Hematopoietic multipotent progenitor cell treated with erythropoietin and hydrocortisone succinate and interleukin-3 and kit ligand, for 15 days (in vitro differentiated cells): ENCODE data around the gene IGF2R.

Experiments
- DNase-seq: peaks from one replicate; pipeline ENCODE4 v3.0.0-alpha.2; 2015; ENCODE audit warnings: low spot score

The IGF2R gene

GRCh38 chr6:160027076-160027475, 58.2 kb downstream of the IGF2R start:
- no peak for DNase-seq

- DNase-seq = no peak
These were observed 59.0 kb downstream of the IGF2R start for GRCh38 chr6:160027931-160028330.

DNA sequence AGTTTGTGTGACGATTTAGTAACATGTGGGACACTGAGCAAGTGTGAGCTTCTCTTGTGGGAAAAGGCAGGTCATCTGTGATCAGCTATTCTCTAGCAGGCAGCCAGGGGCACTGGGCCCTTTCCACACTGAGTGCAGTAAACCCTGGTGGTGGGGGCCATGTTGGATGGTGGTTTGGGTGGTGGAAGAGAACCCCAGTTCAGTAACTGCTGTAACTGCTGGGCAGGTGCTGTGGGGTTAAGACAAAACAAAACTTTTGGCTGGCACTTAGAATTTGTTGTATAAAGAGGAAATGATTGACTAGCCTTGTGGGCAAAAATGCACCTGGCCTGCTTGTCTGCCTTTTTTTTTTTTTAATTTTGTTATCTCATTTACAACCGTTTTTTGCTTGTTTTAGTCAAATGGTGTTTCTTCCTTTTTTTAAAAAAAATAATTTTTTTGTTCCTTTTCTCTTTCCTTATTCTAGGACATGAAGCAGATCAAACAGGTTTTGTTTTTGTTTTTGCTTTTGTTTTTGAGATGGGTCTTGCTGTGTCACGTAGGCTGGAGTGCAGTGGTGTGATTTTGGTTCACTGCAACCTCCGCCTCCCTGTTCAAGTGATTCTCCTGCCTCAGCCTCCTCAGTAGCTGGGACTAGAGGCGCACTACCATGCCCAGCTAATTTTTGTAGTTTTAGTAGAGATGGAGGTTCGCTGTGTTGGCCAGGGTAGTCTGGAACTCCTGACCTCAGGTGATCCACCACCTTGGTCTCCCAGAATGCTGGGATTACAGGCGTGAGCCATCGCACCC, 59.8 kb downstream of the IGF2R start:
- DNase-seq = no peak

DNA sequence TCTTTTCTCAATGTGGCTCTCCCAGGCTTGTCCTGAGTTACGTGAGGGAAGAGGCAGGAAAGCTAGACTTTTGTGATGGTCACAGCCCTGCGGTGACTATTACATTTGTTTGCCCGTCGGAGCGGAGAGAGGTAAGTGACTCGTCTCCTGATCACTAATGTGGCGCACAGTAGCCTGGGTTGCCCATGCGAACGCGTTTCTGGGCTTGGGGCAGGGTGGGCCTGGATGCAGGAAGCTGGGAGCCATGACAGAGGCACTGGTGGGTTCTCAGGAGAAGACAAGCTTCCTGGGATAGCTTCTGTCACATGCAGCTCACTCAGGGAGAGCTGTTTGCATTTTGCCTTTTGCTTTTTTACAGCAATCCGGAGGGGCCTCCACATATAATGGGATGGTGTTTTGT, 60.6 kb downstream of the IGF2R start:
- no peak for DNase-seq

GRCh38 chr6:160030103-160030502, 61.2 kb downstream of the IGF2R start:
- DNase-seq = no peak

- no peak for DNase-seq
These were observed 62.6 kb downstream of the IGF2R start for GRCh38 chr6:160031442-160031841.

DNA sequence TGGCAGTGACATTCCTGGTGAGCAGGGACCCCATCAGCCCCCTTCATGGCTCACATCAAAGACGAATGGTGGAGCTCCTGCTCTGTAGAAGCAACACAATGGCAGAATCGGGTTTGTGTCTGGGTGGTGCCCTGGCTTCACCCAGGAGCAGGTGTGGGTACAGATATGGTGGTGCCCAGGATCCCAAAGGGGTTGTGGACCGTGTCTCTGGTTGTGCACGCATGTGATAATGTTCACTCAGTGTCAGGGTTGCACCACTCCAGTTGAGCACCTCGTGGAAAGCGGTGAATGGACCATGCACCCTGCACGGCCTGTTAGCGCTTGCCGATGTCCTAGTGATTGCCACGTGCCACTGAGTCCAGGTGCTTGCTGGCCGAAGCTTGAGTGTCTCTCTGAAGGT, 63.0 kb downstream of the IGF2R start:
- peak; percentile 71 for DNase-seq

DNA sequence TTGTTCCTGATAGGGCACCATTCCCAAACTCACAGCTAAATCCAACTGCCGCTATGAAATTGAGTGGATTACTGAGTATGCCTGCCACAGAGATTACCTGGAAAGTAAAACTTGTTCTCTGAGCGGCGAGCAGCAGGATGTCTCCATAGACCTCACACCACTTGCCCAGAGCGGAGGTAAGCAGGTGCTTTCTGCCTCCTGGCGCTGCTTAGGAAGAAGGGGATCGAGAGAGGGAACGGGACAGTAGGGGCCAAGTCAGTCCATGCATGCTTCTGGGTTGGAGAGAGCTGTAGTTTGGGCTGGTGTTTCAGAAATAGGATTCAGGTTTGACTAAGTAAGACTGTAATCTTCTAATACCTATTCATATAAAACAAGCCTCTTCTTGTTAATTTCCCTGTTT, 63.7 kb downstream of the IGF2R start:
- DNase-seq = no peak

DNA sequence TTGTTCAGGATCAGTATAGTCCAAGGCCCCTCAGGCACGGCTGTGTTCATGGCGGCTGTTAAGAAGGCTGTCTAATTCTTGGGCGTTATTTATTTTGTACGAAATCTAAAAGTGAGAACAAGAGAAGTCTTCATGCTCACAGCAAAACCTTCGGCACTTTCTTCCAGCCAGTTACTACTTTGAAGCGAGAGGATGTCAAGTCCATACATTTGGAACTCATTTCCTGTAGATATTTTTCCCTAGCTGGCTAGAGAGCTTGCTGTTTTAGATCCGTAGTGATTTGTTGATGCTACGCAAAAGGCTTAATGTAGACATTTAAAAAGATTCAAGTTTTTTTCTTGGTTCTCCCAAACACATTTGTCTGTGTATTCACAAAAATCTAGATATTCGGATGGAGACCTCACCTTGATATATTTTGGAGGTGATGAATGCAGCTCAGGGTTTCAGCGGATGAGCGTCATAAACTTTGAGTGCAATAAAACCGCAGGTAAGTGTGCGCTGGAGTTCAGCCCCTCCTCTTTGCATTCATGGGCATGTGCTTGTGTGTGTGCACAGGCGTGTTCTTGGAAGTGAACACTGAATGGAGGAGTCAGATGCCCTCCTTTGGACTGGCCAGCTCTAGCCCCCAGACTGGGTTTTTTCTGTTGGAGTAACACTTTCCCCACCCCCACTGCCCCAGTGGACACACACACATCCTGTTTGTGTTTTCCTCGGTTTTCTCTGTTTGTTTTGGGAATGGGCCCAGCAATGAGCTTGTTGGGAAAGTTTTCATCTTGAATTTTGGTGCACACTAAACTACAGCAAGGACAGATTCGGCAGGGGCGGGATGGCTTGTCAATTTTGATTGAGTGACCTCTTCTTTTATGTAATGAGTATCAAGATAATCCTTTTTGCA, 65.4 kb downstream of the IGF2R start:
- no peak for DNase-seq

GRCh38 chr6:160035241-160035640, 66.4 kb downstream of the IGF2R start:
- DNase-seq = no peak

- DNase-seq = no peak
These were observed 66.9 kb downstream of the IGF2R start for GRCh38 chr6:160035693-160036330.

GRCh38 chr6:160036331-160036695, 67.4 kb downstream of the IGF2R start:
- DNase-seq = no peak

DNA sequence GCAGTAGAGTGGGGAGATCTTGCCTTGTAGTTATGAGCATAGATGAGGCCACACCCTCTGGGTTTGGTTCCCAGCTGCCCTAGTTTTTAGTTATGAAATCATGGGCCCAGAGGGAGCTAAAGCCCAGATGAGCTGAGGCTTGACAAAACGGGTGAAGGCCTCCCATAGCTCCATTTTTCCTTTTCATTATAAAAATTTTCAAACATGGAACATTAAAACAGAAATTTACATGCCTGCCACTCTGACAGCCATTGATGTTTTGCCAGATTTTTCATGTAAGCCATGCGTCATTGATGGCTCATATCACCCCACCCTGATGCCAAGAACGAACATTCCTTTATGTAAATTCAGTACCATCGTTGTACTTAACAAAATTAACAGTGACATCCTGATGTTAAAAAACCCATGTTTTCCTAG, 67.9 kb downstream of the IGF2R start:
- peak; percentile 17 for DNase-seq

GRCh38 chr6:160038479-160038878, 69.6 kb downstream of the IGF2R start:
- DNase-seq = no peak

DNA sequence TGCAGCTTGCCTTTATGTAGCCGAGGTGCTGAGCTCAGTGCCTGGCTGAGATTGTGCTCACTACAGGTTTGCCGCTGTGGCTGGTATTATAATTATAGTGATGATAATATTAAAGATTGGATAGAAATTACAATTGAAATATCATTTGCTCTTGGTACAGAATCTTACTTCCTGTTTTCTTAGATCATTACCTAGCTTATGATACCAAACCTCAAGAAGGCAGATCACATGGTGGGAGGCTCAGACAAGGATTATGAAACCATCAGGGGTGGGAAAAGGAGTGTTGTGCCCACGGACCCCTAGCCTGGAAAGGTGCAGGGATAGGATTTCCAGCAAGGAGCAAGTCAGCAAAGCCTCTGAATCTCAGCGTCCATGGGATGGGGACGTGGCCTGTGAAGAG, 70.6 kb downstream of the IGF2R start:
- no peak for DNase-seq

DNA sequence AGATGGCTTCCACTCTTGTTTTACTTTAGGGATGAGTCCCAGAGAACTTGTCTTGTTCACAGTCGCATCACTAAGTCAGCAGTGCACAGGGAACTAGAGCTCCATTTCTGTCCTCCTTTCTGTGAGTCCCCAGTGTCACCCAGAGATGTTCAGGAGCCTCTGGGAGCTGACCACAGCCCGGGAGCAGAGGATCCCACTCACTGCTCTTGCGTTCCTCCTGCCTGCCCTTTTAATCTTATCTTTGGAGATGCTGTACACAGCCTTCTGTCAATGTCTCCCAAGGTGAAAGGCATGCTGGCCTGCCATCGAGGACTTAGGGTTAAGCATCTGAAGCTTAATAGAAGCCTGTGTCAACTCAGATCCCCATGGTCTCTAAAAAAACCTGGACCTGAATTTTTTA, 71.2 kb downstream of the IGF2R start:
- no peak for DNase-seq

- no peak for DNase-seq
These were observed 71.8 kb downstream of the IGF2R start for GRCh38 chr6:160040527-160041264.

GRCh38 chr6:160041608-160042007, 72.7 kb downstream of the IGF2R start:
- DNase-seq = peak; percentile 35

DNA sequence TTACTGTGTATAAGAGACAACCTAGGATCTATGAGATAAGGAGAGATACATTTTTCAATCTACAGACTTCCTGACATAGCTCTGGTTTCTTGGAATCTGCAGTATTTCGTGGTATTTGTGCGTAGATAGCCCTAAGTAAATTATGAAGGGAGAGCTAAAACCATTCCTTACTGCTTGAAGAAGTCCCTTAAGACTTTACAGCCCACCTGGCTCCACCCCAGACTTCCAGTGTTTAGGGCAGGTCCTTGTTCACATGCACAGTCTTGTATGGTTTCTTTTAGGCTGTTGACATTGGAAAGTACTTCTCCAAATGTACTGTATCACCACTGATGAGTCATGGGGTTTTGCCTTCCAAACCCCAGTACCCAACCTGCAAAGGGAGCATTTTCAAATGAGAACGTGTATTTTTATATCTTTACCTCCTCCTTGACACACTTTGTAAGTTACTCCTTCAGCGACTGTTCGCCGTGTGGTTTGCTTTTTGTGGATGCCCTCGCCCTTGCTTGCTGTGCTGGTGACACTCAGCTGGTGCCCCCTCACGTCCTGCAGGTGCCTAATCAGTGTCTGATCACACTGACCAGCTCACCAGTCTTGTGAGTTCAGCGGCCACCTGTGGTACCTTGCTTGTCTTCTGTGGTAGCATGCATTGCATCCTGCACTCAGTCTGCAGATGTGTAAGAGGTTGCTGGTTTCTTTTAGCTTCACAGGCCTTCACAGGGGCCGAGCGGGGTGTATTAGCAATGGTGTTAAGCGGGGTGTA, 73.3 kb downstream of the IGF2R start:
- peak; percentile 17 for DNase-seq

GRCh38 chr6:160042788-160043301, 74.0 kb downstream of the IGF2R start:
- no peak for DNase-seq

DNA sequence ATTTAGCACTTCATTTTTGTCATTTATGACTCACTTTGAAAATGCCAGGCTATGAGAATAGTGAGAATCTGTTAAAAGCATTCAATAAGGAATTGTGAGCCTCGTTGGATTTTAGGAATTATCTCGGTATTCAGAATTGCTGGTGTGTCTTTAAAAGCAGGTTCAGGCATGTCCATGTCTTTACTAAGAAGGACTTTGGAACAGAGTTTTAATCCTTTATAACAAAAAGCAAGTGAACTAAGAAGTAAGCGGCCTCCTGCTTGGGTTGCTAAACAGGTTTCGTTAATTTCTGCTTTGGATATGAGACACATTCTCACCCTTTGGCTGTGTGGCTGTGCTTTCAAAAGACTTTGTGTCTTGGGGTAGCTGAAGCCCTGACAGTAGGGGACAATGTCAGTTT, 74.9 kb downstream of the IGF2R start:
- no peak for DNase-seq
